Aorta (tissue), 5 donors: ENCODE data around the gene PDE2A. TPM values are rescaled to one million over a fixed set of nuclear protein-coding genes. Genes with fewer than 3 reads are reported as not detected.

ENCODE experiments used
- ATAC-seq: fragments of 200-7000 bp; cut with Tn5 transposase; one replicate; pipeline ENCODE4 v1.9.1; 2022; ENCODE audit warnings: moderate library complexity; ENCODE audit not compliant: low FRiP score
- DNase-seq, 2 donors: peaks; one replicate each; pipeline ENCODE4 v3.0.0-alpha.2; 2020
- H3K27ac ChIP-seq, 2 donors: one replicate each; pipeline ENCODE4 v1.5.1; 2013; ENCODE audit warnings: low read length in 2 of 2, mild to moderate bottlenecking in 2 of 2, moderate library complexity in 2 of 2, control low read depth in 1 of 2, inconsistent platforms in 1 of 2, low read depth in 1 of 2
- H3K27me3 ChIP-seq, 2 donors: one replicate each; pipeline ENCODE4 v1.6.1; 2013; ENCODE audit warnings: control low read depth in 1 of 2, low read length in 1 of 2, mild to moderate bottlenecking in 1 of 2, moderate library complexity in 1 of 2; ENCODE audit not compliant: insufficient read depth in 2 of 2, control insufficient read depth in 1 of 2
- H3K36me3 ChIP-seq, 2 donors: one replicate each; pipeline ENCODE4 v1.6.1; 2013; ENCODE audit warnings: control low read depth in 1 of 2, low read length in 1 of 2, mild to moderate bottlenecking in 1 of 2; ENCODE audit not compliant: insufficient read depth in 2 of 2, control insufficient read depth in 1 of 2
- H3K4me1 ChIP-seq, 2 donors: one replicate each; pipeline ENCODE4 v1.6.1; 2013; ENCODE audit warnings: low read length in 2 of 2, control low read depth in 1 of 2, mild to moderate bottlenecking in 1 of 2, moderate library complexity in 1 of 2; ENCODE audit not compliant: insufficient read depth in 2 of 2, control insufficient read depth in 1 of 2
- H3K4me3 ChIP-seq, 2 donors: one replicate each; pipeline ENCODE4 v1.5.1; 2013; ENCODE audit warnings: low read length in 2 of 2, control low read depth in 1 of 2, mild to moderate bottlenecking in 1 of 2
- H3K9me3 ChIP-seq: one replicate; pipeline ENCODE4 v1.6.1; 2013; ENCODE audit warnings: mild to moderate bottlenecking, low read length; ENCODE audit not compliant: control insufficient read depth
- WGBS, 2 donors: extraction: QIAGEN DNeasy Blood & Tissue Kit; methylation state at CpG; one replicate each; pipeline ENCODE4 v1.1.7; 2013; 5-methylcytosine and 5-hydroxymethylcytosine counted together
- intact Hi-C, 2 donors: fragments of 100-400 bp; cut with DNase I; formaldehyde crosslinking; loops; one replicate each; pipeline versions ENCODE4 v1.14.2 to v1.15.0; 2022
- polyA plus RNA-seq, 2 donors: library from polyadenylated mRNA; stranded (reverse); fragments of 200-250 nt; gene quantifications; one replicate each; pipeline ENCODE4 v1.2.3, GENCODE V29; 2013
- total RNA-seq, 2 donors: library from RNA; stranded (reverse); fragmentation: NEBNext Ultra II Directional; extraction: Animal tissue kit (Norgen Biotek cat#: 25700); gene quantifications; one replicate each; pipeline ENCODE4 v1.2.1, GENCODE V29; 2021
- donor health status: healthy with polysubstance abuse.
- donor health status: Bipolar disorder and iron deficiency.
- donor health status: DM: no; HTN: no; CAD: no.
- donor health status: DM: no; HTN: no; CAD: no.
- donor health status: DM: yes; HTN: yes; CAD: no.

The PDE2A gene
- total and polyA plus RNA-seq, 4 donors, result 0.38 to 80.8 (median 27.2) TPM

DNA sequence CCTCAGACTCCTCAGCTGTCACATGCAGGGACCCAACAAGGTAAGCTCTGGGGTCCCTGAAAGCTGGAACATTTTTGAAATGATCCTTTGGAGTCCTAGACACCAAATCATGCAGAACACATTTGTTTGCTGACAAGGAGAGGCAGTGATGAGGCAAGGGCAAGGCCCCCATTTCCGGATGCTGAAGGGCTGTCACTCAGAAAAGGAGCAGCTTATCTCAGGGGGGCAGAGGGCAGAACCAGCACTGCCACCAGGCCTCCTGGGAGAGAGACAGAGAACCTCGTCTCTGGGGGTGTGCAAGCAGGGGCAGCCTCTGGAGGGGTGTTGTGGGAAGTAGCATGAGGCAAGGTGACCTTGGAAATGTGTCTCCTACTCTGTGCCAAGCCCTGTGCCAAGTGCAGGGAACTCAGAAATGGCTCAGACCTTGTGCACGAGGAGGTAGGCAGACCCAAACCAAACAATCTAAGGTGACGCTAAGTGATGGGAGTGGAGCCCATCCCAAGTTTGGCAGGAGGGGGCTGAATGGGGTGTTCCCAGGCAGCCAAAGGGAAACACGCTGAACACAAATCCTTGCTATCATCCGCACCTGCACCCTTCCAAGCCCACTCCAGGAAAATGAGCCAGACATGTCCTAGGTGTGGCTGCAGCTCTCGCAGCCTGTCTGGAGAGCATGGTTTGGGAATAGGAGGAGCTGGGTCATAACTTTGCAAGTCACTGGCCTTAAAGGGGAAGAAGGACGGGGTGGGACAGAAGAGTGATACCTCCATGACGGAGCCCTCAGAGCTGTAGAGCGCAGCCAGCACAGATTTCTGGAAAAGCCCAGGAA, 94.2 kb downstream of the PDE2A start:
- ATAC-seq (no peak), DNase-seq (peak in 1 of 2 donors; percentile 44)
- no peaks in the 10 kb centered on the region for H3K27me3 ChIP-seq
- no peaks in the 10 kb centered on the region for H3K36me3 ChIP-seq
- H3K9me3 ChIP-seq, result no peaks in the 10 kb centered on the region
- H3K4me1 ChIP-seq, result no peaks in the 10 kb centered on the region
- intact Hi-C loops, result no loop called here
- H3K4me3 ChIP-seq, result no peak overlapping the region
- WGBS, 2 donors, result 69 to 70% methylated on average over 10 of the region's 10 CpGs
- no peak overlapping the region for H3K27ac ChIP-seq

DNA sequence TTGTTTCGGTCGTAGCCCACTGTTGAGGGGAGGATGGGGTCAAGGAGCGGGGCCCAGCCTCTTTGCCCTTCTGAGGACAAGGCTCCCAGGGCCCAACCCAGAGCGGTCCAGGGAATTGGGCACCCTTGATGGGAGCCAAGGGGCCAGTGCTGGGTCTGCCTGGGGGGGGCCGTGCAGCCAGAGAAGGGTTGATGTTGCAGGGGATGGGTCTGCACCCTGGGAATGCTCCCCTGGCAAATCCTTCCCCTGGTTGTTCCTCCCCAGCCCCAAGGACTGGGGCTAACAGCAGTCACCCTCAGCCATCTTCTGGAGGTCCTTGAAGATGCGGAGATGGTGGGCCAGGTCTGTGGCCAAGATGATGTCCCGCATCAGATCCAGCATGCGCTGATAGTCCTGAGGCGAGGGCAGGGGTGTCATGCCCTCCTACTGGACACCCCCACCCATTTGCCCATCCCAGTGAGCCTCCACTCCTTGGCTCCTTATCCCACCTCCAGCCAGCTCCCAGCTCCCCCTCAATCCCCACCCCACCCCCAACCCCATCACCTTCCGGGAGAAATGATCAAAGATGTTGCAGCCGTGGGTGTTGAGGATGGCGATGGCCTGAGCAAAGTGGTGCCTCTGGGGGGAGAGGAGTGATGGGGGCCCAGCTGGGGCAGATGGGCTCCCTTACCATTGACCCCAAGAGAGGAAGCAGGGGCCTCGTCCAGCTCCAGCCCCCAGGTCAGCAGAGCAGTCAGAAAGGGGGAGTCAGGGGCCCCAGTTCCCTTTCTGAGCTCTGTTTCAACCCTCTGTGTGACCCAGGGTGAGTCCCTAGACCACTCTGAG, 95.0 kb downstream of the PDE2A start:
- peak; percentile 35 to 50 for DNase-seq
- intact Hi-C loops, result no loop called here
- Histone ChIP-seq H3K4me3 (no peak overlapping the region), H3K27ac (no peak overlapping the region), H3K27me3 (no peaks in the 10 kb centered on the region), H3K36me3 (no peaks in the 10 kb centered on the region), H3K9me3 (no peaks in the 10 kb centered on the region), H3K4me1 (no peaks in the 10 kb centered on the region)
- ATAC-seq, result no peak
- 88 to 91% methylated on average over 11 to 13 of the region's 13 CpGs for WGBS, 2 donors

DNA sequence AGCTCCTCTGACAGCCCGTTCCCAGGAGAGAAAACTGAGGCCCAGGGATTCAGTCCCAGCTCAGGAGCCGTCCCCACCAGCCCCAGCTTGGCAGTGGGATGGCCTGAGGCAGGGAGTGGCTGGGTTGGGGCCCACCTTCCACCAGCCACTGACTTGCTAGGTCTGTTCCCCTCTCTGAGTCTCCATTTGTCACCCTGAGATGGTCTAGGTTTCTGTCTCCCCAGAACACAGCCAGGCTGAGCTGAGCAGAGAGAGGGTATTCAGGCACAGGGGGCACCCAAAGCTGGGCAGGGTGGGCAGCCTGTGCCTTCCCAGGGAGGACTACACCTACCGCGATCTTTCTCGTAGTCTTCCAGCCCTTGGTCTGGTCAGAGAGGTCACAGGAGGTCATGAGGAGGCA, 95.7 kb downstream of the PDE2A start:
- H3K9me3 ChIP-seq, result no peaks in the 10 kb centered on the region
- H3K27me3 ChIP-seq, result no peaks in the 10 kb centered on the region
- intact Hi-C loops, result no loop called here
- no peaks in the 10 kb centered on the region for H3K4me1 ChIP-seq
- H3K27ac ChIP-seq, result no peak overlapping the region
- ATAC-seq (no peak), DNase-seq (peak; percentile 41 to 51)
- H3K4me3 ChIP-seq, result no peak overlapping the region
- H3K36me3 ChIP-seq, result no peaks in the 10 kb centered on the region
- WGBS, 2 donors, result 93 to 94% methylated on average over 3 to 5 of the region's 5 CpGs

DNA sequence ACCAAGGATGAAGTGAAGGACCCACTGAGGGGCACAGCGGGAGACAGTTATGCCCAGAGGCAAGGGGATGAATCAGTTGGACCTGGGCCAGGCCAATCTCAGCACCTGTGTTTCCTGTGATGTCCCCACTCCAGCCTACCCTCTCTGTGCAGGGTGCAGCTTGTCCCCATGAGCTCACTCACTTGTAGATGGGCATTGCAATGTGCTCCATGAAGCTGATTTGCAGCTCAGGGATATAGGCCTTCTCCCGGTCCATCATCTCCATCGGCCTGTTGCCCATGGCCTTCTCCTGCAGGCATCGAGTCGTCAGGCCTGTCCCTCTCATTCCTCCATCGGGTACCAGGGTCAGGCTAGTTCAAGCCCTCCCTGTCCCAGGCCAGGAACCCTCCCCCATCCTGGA, 96.2 kb downstream of the PDE2A start:
- Histone ChIP-seq H3K4me1 (no peaks in the 10 kb centered on the region), H3K27me3 (no peaks in the 10 kb centered on the region), H3K9me3 (no peaks in the 10 kb centered on the region), H3K27ac (no peak overlapping the region), H3K36me3 (no peaks in the 10 kb centered on the region), H3K4me3 (no peak overlapping the region)
- DNase-seq, result peak in 1 of 2 donors; percentile 22
- 96 to 98% methylated on average over 6 of the region's 6 CpGs for WGBS, 2 donors
- intact Hi-C loops, result no loop called here
- no peak for ATAC-seq

DNA sequence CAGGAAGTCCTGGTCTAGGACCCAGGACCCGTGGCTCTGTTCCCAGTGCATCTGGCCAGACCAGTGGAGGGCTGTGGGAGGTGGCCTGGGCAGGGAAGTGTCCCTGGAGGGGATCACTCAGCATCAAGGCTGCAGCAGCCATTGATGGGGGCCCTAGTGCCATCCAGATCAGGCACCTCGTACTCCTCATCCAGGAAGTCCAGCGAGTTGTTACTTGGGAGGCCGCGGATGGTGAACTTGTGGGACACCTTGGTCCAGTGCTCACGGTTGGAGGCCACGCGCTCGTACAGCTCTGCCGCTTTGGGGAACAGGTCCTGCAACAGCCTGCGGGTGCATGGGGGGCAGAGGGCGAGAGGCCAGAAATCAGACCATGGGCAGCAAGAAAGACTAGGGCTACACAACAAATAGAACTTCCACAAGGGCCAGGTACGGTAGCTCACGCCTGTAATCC, 96.9 kb downstream of the PDE2A start:
- H3K4me3 ChIP-seq, result no peak overlapping the region
- no peaks in the 10 kb centered on the region for H3K36me3 ChIP-seq
- H3K9me3 ChIP-seq, result no peaks in the 10 kb centered on the region
- H3K27me3 ChIP-seq, result no peaks in the 10 kb centered on the region
- 87 to 90% methylated on average over 14 of the region's 14 CpGs for WGBS, 2 donors
- intact Hi-C loops, result no loop called here
- H3K27ac ChIP-seq, result no peak overlapping the region
- no peaks in the 10 kb centered on the region for H3K4me1 ChIP-seq
- peak; percentile 35 to 69 for DNase-seq
- no peak for ATAC-seq

DNA sequence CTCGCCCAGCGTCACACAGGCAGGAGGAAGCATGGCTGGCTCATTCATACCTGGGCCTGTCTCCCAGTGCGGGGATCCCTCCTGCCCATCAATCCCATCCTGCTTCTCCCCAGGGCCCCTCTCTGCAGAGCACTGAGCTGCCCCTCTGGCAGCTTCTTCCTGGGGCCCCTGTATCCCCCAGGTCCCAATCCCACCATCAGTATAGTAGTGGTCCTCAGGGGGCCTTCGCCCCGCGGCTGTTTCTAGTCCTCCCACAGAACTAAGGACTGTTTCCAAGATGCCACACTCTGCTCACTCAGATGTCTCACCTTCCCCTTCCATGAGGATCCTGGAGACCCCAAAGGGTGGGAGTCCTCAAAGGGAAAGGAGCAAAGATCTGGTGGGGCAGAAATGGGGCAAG, 97.6 kb downstream of the PDE2A start:
- no peaks in the 10 kb centered on the region for H3K36me3 ChIP-seq
- 96 to 99% methylated on average over 6 of the region's 6 CpGs for WGBS, 2 donors
- intact Hi-C loops, result no loop called here
- ATAC-seq (no peak), DNase-seq (no peak)
- H3K9me3 ChIP-seq, result no peaks in the 10 kb centered on the region
- no peaks in the 10 kb centered on the region for H3K27me3 ChIP-seq
- H3K27ac ChIP-seq, result no peak overlapping the region
- no peak overlapping the region for H3K4me3 ChIP-seq
- no peaks in the 10 kb centered on the region for H3K4me1 ChIP-seq

DNA sequence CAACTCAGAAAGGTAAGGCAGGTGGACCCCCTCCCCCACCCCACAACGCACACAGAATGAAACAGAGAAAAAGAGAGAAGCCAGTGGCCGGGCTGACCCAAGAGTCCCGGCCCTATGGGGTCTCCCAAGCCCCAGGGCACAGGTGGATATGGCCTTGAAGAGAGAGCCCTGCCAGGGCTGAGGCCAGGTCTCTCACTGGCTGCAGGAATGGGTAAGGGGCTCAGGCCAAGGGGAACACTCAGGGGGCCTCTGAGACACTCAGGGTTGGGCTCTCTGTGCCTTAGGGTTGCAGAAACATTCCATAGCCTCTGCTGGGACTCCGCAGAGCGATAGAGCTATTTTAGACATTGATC, 98.0 kb downstream of the PDE2A start:
- H3K27ac ChIP-seq, result no peak overlapping the region
- no peak for ATAC-seq
- intact Hi-C loops, result no loop called here
- no peaks in the 10 kb centered on the region for H3K36me3 ChIP-seq
- H3K4me3 ChIP-seq, result no peak overlapping the region
- H3K27me3 ChIP-seq, result no peaks in the 10 kb centered on the region
- no peaks in the 10 kb centered on the region for H3K4me1 ChIP-seq
- no peaks in the 10 kb centered on the region for H3K9me3 ChIP-seq
- DNase-seq, result no peak
- 86 to 95% methylated on average over 5 of the region's 5 CpGs for WGBS, 2 donors

DNA sequence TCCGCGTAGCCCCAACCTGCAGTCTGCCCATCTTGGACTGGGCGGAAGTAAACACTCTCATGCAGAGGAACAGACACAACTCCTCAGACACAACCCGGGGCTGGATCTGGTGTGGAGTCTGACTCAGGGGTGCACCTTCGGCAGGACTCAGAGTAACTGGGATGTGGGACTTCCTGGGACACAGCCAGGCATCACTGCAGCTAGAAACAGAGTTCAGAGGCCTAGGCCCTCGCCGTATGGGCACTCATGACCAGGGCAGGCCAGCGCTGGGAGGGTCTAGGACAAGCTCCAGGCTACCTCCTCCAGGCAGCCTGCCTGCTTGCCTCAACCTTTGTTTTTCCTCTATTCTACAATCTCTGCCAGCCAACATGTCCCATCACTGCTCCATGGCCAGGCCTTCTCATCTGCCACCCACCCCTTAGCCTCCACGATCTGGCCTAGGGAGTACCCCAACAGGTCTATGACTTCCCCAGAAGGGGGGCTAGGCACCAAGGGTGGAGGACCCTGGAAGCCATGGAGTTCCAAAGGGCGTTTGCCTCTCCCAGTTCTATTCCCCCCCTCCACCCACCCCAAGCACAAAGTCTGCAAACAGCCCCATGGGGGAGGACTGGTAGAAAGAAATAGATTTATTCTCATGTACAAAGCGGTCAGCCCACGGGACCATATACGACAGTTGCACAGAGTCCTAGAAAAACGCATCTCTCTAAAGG, 98.5 kb downstream of the PDE2A start:
- ATAC-seq (no peak), DNase-seq (peak in 1 of 2 donors; percentile 37)
- H3K27me3 ChIP-seq, result no peaks in the 10 kb centered on the region
- H3K27ac ChIP-seq, result no peak overlapping the region
- intact Hi-C loops, result no loop called here
- H3K9me3 ChIP-seq, result no peaks in the 10 kb centered on the region
- H3K4me3 ChIP-seq, result no peak overlapping the region
- no peaks in the 10 kb centered on the region for H3K36me3 ChIP-seq
- no peaks in the 10 kb centered on the region for H3K4me1 ChIP-seq
- WGBS, 2 donors, result 90% methylated on average over 14 of the region's 14 CpGs
